ES-I3 (cell line): ENCODE measurements around the gene NPLOC4.

Experiments used
- H3K36me3 ChIP-seq: 2 replicates; pipeline ENCODE4 v1.6.1; 2013; ENCODE audit warnings: mild to moderate bottlenecking, low read length, control low read depth, moderate library complexity; ENCODE audit not compliant: insufficient read depth
- H3K4me1 ChIP-seq: 2 replicates; pipeline ENCODE4 v1.6.1; 2013; ENCODE audit warnings: mild to moderate bottlenecking, control low read depth, low read length; ENCODE audit not compliant: insufficient read depth
- H3K9ac ChIP-seq: 2 replicates; pipeline ENCODE4 v1.6.1; 2013; ENCODE audit warnings: low read depth, mild to moderate bottlenecking, low read length, moderate library complexity
- H3K9me3 ChIP-seq: 2 replicates; pipeline ENCODE4 v1.6.1; 2013; ENCODE audit warnings: mild to moderate bottlenecking, low read length, moderate library complexity; ENCODE audit not compliant: control insufficient read depth, insufficient read depth

Gene NPLOC4

GRCh38 chr17:81672954-81673353 lies 36.0 kb upstream of the NPLOC4 start:
- H3K9me3 ChIP-seq = no peaks in the 10 kb centered on the region; the same call in 1 of the 2 replicates
- no peak overlapping the region for H3K9ac ChIP-seq
- H3K4me1 ChIP-seq = no peaks in the 10 kb centered on the region
- peaks cover 29% of the 10 kb centered on the region for H3K36me3 ChIP-seq

GRCh38 chr17:81672504-81672903 lies 35.6 kb upstream of the NPLOC4 start:
- Histone ChIP-seq H3K9me3 (no peaks in the 10 kb centered on the region; the same call in 1 of the 2 replicates), H3K4me1 (peaks cover 2% of the 10 kb centered on the region; the same call in 1 of the 2 replicates), H3K36me3 (peaks cover 33% of the 10 kb centered on the region), H3K9ac (no peak overlapping the region)

GRCh38 chr17:81667754-81668153 lies 30.8 kb upstream of the NPLOC4 start:
- peaks cover 7% of the 10 kb centered on the region; the same call in 1 of the 2 replicates for H3K4me1 ChIP-seq
- H3K9ac ChIP-seq = peak overlapping the region; percentile 20; the same call in 1 of the 2 replicates
- H3K9me3 ChIP-seq = no peaks in the 10 kb centered on the region; the same call in 1 of the 2 replicates
- H3K36me3 ChIP-seq = peaks cover 35% of the 10 kb centered on the region

GRCh38 chr17:81666342-81667191 lies 29.7 kb upstream of the NPLOC4 start, which contains the start of the genes CCDC137 and OXLD1:
Gene CCDC137 (plus strand): TSS chr17:81666737. CDS start chr17:81666767, 30 bp downstream.
Gene OXLD1 (minus strand): TSS chr17:81666605. CDS start chr17:81666577, 28 bp downstream.
- Histone ChIP-seq H3K9me3 (no peaks in the 10 kb centered on the region; the same call in 1 of the 2 replicates), H3K9ac (peak within 1 kb of the TSS; percentile 99), H3K36me3 (peaks cover 28% of the 10 kb centered on the region), H3K4me1 (peaks cover 9% of the 10 kb centered on the region; the same call in 1 of the 2 replicates)

- H3K9ac ChIP-seq = peak overlapping the region; percentile 99
- H3K9me3 ChIP-seq = no peaks in the 10 kb centered on the region; the same call in 1 of the 2 replicates
- peaks cover 9% of the 10 kb centered on the region; the same call in 1 of the 2 replicates for H3K4me1 ChIP-seq
- peaks cover 26% of the 10 kb centered on the region for H3K36me3 ChIP-seq
Observed at GRCh38 chr17:81666092-81666341, 29.1 kb upstream of the NPLOC4 start.

GRCh38 chr17:81665205-81666091 lies 28.5 kb upstream of the NPLOC4 start:
- Histone ChIP-seq H3K9me3 (no peaks in the 10 kb centered on the region; the same call in 1 of the 2 replicates), H3K9ac (peak overlapping the region; percentile 99), H3K4me1 (peaks cover 9% of the 10 kb centered on the region; the same call in 1 of the 2 replicates), H3K36me3 (peaks cover 24% of the 10 kb centered on the region)

GRCh38 chr17:81664051-81664470 lies 27.1 kb upstream of the NPLOC4 start:
- H3K9me3 ChIP-seq = no peaks in the 10 kb centered on the region; the same call in 1 of the 2 replicates
- H3K4me1 ChIP-seq = peaks cover 9% of the 10 kb centered on the region; the same call in 1 of the 2 replicates
- H3K9ac ChIP-seq = no peak overlapping the region
- H3K36me3 ChIP-seq = peaks cover 14% of the 10 kb centered on the region

- H3K9ac ChIP-seq = no peak overlapping the region
- peaks cover 6% of the 10 kb centered on the region; the same call in 1 of the 2 replicates for H3K4me1 ChIP-seq
- 0 out of 2 replicates have a peak, but pooled peaks cover 2% of the 10 kb centered on the region for H3K36me3 ChIP-seq
- no peaks in the 10 kb centered on the region for H3K9me3 ChIP-seq
Observed at GRCh38 chr17:81662002-81662401, 25.1 kb upstream of the NPLOC4 start.

GRCh38 chr17:81660441-81660840 lies 23.5 kb upstream of the NPLOC4 start:
- Histone ChIP-seq H3K9me3 (no peaks in the 10 kb centered on the region), H3K36me3 (0 out of 2 replicates have a peak, but pooled peaks cover 2% of the 10 kb centered on the region), H3K9ac (no peak overlapping the region), H3K4me1 (peaks cover 6% of the 10 kb centered on the region; the same call in 1 of the 2 replicates)

GRCh38 chr17:81659038-81659437 lies 22.1 kb upstream of the NPLOC4 start:
- H3K36me3 ChIP-seq = no peaks in the 10 kb centered on the region
- no peak overlapping the region for H3K9ac ChIP-seq
- peaks cover 6% of the 10 kb centered on the region; the same call in 1 of the 2 replicates for H3K4me1 ChIP-seq
- no peaks in the 10 kb centered on the region for H3K9me3 ChIP-seq

GRCh38 chr17:81656835-81657234 lies 19.9 kb upstream of the NPLOC4 start:
- no peaks in the 10 kb centered on the region for H3K9me3 ChIP-seq
- H3K36me3 ChIP-seq = no peaks in the 10 kb centered on the region
- H3K9ac ChIP-seq = no peak overlapping the region
- peaks cover 11% of the 10 kb centered on the region; the same call in 1 of the 2 replicates for H3K4me1 ChIP-seq

- H3K9ac ChIP-seq = no peak within 1 kb of the TSS
- peaks cover 11% of the 10 kb centered on the region; the same call in 1 of the 2 replicates for H3K4me1 ChIP-seq
- H3K9me3 ChIP-seq = no peaks in the 10 kb centered on the region
- no peaks in the 10 kb centered on the region for H3K36me3 ChIP-seq
Observed at GRCh38 chr17:81656118-81656743, 19.3 kb upstream of the NPLOC4 start, which contains the start of gene PDE6G. Gene PDE6G (minus strand): TSS chr17:81656542. CDS start chr17:81653305, 3,237 bp downstream.

GRCh38 chr17:81655378-81656117 lies 18.6 kb upstream of the NPLOC4 start:
- Histone ChIP-seq H3K4me1 (peaks cover 16% of the 10 kb centered on the region; the same call in 1 of the 2 replicates), H3K36me3 (no peaks in the 10 kb centered on the region), H3K9ac (no peak overlapping the region), H3K9me3 (no peaks in the 10 kb centered on the region)
